Stimulated activated CD8-positive, alpha-beta memory T cell treated with anti-CD3 and anti-CD28 coated beads, Interleukin-15, amount 100 ng/mL, for 1 hour (primary cell): ENCODE data around the gene LAMTOR3.

ENCODE experiments used
- DNase-seq: peaks from one replicate; pipeline ENCODE4 v3.0.0-alpha.2; 2020; ENCODE audit warnings: low read depth

LAMTOR3 gene

GRCh38 chr4:99894161-99894997 lies at the start of gene LAMTOR3:
LAMTOR3 (minus strand) TSS chr4:99894427; CDS start chr4:99893963, 464 bp downstream.
- DNase-seq = peak; percentile 73

GRCh38 chr4:99938243-99938753 lies 44.1 kb upstream of the LAMTOR3 start:
- DNase-seq = no peak

GRCh38 chr4:99934891-99935290 lies 40.7 kb upstream of the LAMTOR3 start:
- no peak for DNase-seq

GRCh38 chr4:99927566-99927965 lies 33.3 kb upstream of the LAMTOR3 start:
- no peak for DNase-seq

GRCh38 chr4:99921174-99921573 lies 26.9 kb upstream of the LAMTOR3 start:
- DNase-seq = no peak

GRCh38 chr4:99918656-99919055 lies 24.4 kb upstream of the LAMTOR3 start:
- no peak for DNase-seq

GRCh38 chr4:99917575-99917974 lies 23.3 kb upstream of the LAMTOR3 start:
- no peak for DNase-seq

GRCh38 chr4:99915449-99915848 lies 21.2 kb upstream of the LAMTOR3 start:
- DNase-seq = no peak

- no peak for DNase-seq
Measured at GRCh38 chr4:99894998-99895397, 771 bp upstream of the LAMTOR3 start.

- no peak for DNase-seq
Measured at GRCh38 chr4:99893839-99894160, 427 bp downstream of the LAMTOR3 start.

- DNase-seq = no peak
Measured at GRCh38 chr4:99893029-99893428, 1.2 kb downstream of the LAMTOR3 start.

- no peak for DNase-seq
Measured at GRCh38 chr4:99891351-99891750, 2.9 kb downstream of the LAMTOR3 start.

GRCh38 chr4:99887837-99888236 lies 6.4 kb downstream of the LAMTOR3 start:
- no peak for DNase-seq

GRCh38 chr4:99886146-99886545 lies 8.1 kb downstream of the LAMTOR3 start:
- no peak for DNase-seq

- DNase-seq = no peak
Measured at GRCh38 chr4:99885687-99886086, 8.5 kb downstream of the LAMTOR3 start.

- DNase-seq = no peak
Measured at GRCh38 chr4:99885063-99885664, 9.1 kb downstream of the LAMTOR3 start.

- DNase-seq = no peak
Measured at GRCh38 chr4:99879458-99879857, 14.8 kb downstream of the LAMTOR3 start.

- DNase-seq = no peak
Measured at GRCh38 chr4:99878604-99879003, 15.6 kb downstream of the LAMTOR3 start.

GRCh38 chr4:99876946-99877345 lies 17.3 kb downstream of the LAMTOR3 start:
- DNase-seq = no peak

- no peak for DNase-seq
Measured at GRCh38 chr4:99875071-99875470, 19.2 kb downstream of the LAMTOR3 start.

GRCh38 chr4:99872570-99872969 lies 21.7 kb downstream of the LAMTOR3 start:
- no peak for DNase-seq

- no peak for DNase-seq
Measured at GRCh38 chr4:99868126-99868596, 26.1 kb downstream of the LAMTOR3 start.

- DNase-seq = no peak
Measured at GRCh38 chr4:99863804-99864203, 30.4 kb downstream of the LAMTOR3 start.
